RPMI8226 (cell line): ENCODE results near the gene CDKN2B.
"Not testable (repeated sequence)": the region's sequence is repeated elsewhere in the genome, so short reads cannot be mapped to it uniquely, and the experiment has no call there.

ENCODE experiments used
- DNase-seq: peaks from one replicate; pipeline ENCODE4 v3.0.0-alpha.2; 2015

CDKN2B gene, protein sequence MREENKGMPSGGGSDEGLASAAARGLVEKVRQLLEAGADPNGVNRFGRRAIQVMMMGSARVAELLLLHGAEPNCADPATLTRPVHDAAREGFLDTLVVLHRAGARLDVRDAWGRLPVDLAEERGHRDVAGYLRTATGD

DNA sequence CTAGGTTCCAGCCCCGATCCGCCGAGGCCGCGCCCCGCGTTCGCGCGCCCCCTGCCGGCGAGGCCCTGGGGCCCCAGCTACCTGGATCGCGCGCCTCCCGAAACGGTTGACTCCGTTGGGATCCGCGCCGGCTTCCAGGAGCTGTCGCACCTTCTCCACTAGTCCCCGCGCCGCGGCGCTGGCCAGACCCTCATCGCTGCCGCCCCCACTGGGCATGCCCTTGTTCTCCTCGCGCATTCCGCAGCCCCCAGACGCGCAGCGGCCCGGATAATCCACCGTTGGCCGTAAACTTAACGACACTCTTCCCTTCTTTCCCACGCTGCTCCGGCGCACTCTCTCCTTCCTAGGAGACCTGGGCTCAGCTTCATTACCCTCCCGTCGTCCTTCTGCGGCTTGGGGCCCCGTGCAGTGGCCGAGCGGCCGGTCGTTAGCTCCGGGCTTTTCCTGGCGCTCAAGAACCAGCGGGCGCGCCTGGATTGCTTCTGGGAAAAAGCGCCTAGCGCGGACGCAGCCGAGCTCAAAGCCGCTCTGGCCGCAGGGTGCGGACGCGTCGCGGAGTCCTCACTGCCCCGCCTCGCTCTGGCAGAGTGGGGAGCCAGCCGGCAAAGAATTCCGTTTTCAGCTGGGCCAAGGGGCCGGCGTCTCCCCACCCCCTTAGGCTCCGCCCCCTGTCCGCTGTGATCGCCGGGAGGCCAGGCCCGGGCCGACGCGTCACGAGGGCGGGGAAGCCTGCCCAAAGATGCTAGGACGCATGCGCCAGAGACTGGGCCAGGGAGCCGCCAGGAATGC lies at the start of gene CDKN2B:
Gene CDKN2B, minus strand, starts transcription at position 589 of the 789 bp plus-strand sequence. Its CDS starts 352 bp downstream, at position 237.
- peak; percentile 95 for DNase-seq

DNA sequence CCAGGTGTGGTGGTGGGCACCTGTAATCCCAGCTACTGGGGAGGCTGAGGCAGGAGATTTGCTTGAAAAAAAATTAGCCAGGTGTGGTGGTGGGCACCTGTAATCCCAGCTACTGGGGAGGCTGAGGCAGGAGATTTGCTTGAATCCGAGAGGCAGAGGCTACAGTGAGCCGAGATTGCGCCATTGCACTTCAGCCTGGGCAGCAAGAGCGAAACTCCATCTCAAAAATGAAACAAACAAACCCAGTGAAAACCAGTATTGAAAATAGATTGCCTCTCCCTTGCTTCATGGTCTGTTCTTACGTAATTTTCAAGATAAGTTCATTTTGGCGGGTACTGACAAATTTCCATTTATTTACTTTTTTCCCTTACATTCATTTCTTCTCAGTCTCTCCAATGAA lies 48.9 kb upstream of the CDKN2B start:
- not testable (repeated sequence) for DNase-seq

DNA sequence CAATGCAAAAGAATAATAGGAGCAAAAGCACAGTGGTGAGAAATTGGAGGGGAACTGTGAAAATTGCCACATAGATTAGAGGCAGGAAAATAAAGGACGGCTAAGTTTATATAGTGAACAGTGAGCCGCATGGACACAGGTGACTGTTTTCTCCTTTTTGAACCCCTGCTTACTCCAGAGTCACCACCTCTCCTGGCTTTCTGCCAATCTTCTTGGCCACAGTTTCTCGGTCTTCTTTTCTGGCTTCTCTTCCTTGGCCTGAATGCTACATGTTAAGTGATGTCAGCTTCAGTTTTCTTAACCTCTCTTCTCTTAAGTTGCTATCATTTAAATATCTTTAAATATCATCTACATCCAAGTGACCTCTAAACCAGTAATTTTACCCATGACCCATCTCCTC lies 47.3 kb upstream of the CDKN2B start:
- peak; percentile 66 for DNase-seq

DNA sequence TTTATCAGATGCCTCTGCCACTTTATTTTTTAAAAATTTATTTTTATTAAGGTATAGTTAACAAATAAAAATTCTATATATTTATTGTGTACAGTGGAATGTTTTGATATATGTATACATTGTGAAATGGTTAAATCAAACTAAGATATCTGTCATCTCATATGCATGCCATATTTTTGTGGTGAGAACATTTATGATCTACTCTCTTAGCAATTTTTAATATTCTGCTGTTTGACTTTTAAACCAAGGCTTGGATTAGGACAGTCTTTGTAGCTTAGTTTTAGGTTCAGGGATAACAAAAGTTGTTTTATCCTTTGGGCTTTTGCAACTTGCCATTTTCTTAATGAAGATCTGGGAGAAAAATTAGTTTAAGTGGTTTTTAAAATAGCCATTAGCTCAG lies 46.0 kb upstream of the CDKN2B start:
- no peak for DNase-seq

DNA sequence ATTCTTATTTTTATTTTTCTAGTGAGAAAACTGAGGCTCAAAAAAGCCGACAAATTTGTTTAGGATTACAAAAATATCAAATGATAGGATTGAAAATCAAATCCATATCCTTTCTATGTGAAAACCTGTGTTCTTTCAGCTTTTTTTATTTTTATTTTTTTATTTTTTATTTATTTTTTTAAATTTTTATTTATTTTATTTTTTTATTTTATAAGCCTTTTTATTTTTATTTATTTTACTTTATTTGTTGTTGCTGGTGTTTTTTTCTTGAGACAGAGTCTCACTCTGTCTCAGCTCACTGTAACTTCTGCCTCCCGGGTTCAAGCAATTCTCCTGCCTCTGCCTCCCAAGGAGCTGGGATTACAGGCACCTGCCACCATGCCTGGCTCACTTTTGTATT lies 45.4 kb upstream of the CDKN2B start:
- no peak for DNase-seq

DNA sequence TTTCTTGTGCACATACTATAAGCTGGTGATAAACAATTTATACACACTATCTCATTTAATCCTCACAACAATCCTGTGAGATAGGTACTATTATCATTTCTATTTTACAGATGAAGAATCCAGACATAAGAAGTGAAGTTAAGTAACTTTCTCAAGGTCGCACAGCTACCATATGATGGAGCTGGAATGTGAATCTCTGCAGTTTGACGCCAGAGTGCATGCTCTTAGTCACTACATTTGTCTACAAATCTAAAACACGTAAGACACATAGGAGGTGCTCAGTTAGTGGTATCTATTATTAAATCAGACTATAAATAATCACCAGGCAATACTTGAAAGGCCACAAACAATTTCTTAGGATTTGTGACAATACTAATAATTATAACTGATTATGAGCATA lies 45.0 kb upstream of the CDKN2B start:
- no peak for DNase-seq

DNA sequence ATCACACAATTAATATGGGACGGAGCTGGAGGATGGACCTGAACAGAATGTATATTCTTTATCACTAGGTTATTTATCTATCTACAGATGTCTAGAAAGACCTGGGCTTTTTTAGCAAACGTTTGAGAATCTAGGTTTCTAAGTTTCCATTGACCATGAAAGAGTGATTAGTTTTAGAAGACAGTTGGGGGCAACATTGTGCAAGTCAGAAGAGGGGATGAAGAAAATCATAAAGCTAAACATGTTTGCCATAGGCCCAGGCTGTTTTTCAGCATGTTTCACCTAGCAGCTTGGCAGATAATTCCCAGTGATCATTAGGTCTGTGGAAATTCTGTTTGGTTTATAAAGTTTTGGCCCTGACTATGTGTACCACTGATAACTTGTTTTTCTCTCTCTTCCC lies 44.1 kb upstream of the CDKN2B start:
- DNase-seq, result no peak

DNA sequence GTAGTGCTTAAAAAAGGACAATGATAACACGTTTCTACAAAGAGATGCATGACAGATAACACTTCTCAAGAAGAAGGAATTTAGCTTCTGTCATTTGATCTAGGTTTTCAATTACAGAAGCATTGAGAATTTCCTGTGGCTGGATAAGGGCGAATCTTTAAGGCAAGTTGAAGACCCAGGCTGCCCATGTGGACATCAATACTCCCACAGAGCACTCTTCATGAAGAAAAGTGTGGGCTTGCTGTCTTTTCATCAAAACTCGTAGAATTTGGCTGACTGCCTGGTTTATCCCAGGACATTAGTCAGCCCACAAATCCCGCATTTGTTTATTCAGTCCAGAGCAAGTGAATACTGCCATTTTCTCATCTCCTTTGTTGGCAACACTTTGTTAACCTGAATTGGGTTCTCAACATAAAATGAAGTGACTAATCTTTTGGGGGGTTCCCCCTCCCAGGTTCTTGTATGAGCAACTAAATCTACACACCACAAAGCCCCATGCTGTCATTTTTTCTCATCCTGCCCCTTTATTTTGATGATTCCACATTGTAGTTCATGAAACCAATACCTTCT lies 43.4 kb upstream of the CDKN2B start:
- DNase-seq, result no peak

DNA sequence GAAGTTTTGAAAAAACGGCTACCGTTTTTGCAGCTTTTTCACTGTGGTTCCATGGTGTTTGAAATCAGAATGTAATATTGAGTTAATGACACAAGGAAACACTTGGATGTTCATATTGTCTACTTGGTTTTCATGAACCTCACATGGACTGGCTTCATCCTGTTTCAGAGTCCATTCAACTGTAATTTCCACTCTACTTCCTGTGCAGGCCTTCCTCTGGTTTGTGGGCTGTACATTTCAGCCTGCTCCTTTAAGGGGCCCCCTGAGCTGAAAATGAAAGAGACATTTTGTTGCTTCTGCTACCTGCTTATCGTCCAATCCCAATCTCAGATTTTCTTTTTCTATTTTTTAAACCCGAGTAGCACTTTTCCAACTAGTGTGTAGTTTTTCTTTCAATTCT lies 41.8 kb upstream of the CDKN2B start:
- DNase-seq, result no peak

DNA sequence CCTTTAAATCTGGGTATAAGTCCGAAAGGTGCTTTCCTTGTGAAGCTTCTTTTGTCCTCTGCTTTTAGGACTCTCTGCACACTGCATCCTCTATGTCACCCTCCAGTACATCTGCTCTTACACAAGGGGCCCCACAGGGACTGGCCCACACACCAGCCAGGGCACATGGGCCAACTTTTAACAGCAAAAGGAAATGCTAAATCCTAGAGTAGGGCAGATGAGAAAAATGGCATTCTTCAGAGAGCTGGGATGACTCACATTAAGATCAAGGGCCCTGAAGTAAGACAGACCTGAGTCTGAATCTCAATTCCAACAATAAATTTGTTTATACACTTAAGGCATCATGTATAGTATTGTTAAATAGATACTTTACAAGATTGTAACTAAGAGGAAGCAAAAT lies 40.3 kb upstream of the CDKN2B start:
- DNase-seq, result no peak

DNA sequence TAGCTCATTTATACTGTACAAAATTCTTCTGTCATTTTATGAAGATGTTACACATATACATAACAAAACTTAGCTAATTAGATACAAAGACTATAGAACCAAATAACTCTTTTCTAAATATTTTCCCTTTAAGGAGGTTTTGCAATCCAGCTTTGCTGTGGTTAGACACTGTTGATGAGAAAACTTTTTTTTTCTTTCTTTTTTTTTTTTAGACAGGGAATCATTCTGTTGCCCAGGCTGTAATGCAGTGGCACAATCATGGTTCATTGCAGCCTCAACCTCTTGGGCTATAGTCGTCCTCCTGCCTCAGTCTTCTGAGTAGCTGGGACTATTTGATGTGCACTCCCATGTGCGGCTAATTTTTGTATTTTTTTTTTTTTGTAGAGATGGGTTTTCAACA lies 38.5 kb upstream of the CDKN2B start:
- no peak for DNase-seq

DNA sequence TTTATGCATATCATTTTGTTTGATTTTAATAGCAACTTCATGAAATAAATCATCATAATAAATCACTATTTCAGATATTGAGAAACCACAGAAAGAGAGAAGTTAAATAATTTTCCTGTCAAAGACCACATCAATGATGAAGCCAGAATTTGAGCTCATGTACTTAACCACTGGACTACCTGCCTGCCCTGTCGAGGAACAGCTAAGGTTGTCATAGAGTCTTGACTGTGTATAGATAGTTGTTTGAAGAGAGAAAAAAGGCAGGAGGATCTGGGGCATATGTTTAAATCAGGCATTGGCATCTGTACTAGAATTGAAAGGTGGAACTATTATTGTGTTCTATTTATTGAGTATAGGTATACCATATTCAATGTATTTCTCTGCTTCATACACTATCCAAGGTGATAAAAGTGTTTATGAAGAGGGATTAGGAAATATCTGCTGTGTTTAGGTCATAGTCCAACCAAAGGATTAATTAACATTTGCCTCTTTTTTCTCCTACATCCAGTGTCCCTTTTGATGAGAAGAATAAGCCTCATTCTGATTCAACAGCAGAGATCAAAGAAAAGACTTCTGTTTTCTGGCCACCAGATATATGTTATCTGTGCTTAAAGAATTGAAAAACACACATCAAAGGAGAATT lies 37.3 kb upstream of the CDKN2B start:
- DNase-seq, result no peak

DNA sequence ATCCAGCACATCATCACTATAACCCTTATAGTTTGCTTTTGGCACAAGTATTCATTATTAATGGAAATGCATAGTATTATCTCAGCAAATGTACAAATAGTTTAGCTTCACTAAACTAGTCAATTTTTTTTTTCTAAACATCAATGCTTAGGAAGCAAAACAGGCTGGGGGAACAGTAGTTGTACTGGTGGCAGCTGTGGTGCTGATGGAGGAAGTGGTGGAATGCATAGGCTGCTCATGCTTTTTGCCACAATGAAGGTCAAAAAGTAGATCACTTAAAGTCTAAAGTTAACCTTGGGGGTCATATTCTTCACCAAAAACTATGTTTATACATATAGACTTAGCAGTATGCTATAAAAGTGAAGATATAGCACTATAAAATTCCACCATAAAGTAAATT lies 36.3 kb upstream of the CDKN2B start:
- no peak for DNase-seq

DNA sequence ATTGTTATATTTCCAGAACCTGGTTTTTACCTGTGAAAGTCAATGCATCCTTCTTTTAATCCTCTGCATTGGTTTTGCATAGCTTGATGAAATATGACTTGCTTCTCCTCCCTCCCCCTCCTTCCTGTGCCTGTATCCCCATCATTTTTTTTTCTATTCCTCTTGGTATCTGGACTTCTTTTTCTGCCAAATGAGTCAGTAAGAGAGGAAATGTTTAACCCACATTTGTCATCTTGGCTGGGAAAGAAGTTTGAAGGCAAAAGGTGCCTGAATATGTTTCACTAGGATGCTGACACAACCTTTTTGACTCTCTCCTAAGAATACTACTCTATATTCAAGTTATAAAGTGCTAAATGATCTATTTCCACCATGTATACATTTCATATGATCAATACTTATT lies 35.5 kb upstream of the CDKN2B start:
- no peak for DNase-seq

DNA sequence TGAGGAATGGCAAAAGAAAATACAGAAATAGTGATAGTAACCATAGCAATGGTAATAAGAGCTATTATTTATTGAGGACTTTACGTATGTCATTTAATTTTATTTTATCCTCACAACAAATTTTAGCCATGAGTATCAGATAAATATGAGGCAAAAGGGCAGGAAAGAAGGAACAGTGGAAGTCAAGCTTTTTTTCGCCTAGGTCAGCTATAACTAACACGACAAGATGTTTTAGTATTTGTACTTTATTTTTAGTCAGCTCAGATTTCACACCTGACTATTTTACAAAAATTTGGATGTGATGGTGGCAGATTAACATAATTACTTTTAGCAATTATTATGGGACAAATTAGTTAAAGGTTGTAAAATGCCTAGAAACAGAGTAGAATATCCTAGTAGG lies 34.8 kb upstream of the CDKN2B start:
- no peak for DNase-seq

DNA sequence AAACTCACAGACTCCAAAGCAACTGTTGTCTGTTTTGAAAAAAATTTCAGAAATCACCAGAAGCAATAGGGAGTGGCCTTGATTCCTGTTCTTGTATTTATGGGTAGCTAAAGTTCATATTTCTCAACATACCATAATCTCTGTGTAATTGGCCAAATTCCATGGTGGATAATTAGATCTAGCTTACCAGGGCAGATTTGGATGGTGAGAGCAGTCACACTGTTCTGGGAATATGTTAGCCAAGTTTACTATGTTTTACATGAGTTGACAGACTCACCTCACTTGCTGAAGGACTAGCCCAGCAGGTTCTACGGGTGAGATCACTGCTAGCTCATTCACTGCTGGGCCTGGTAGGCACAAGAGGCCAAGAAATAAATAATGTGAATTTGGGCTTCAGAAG lies 32.7 kb upstream of the CDKN2B start:
- no peak for DNase-seq

DNA sequence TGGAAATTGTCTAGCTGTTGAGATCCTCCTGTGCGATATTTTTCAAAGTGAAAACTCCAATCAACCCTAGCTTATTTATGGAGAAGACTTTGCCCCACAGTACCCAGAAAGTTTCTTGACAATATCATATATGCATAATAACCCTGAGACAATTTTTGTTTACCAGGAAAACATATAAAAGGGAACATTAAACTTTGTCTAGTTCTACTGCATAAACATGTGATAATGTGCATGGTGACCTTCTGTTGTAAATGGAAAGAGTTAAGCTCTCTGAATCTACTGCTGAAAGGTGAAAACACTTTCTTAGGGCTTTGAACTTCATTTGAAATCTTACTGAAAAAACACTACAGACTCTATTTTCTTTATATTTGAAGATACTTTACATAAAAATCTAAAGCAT lies 32.2 kb upstream of the CDKN2B start:
- no peak for DNase-seq

DNA sequence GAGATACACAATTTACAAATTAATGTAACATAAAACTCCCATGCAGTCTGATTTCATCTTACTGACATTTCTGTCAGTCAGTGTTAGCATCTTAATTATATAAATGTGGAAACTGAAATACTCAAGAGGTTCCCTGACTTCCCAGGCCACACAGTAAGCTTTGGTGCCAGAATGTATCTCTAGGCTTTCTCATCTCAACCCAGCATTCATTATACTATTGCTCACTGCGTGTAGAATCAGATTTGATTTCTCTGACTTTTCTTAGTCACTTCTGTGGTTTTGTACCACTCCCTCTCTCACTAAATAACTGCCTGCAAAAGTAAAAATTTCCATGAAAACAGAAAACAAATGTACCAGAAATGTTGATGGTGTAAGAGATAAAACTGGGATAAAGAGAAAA lies 31.7 kb upstream of the CDKN2B start:
- no peak for DNase-seq

DNA sequence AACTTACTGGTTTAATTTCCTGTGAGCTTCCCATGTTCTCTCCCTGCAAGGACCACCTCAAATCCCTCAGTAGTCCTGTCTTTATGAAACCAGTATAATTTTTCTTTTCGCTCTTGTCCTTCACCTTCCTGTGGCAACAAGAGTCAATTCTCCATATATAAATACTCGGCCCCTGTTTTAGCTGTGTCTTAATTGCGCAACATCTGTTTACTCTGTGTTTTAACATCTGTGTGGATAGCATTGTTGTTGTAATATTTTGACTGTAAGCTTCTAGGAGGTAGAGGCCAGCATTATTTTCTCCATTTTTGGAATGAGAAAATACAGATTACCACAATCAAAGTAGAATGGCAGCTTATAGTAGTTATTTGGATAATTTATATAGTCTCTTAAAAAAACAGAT lies 30.2 kb upstream of the CDKN2B start:
- no peak for DNase-seq

DNA sequence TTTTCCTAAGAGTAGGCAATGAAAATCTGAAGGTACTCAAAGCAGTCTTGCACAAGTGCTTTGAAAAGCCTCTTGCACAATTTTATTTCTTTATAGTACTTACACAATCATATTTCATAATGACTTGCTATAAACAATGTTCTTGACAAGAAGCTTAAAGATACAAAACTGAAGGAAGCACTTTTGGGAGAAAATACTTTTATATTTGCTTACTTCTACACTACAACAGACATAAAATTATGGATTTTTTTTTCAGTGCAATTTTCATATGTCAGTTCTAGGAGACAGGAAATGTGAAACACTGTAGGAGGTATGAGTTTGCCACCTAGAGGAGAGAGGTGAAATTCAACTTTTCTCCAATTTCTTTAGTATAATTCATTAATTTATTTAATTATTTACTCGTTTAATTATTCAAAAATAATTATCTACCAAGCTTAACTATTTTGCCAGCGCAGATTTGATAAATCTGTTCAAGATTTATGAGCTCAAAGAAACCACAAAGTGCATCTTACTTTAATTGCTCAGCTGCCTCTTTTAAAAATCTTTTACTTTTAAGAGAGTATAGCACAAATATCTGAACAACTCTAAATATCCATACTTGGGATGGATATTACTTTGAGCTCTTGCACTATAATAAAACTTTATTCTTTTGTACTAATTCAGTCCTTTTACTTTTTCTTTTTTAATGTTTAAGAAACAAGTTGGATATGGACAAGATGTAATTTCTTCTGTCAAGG lies 29.0 kb upstream of the CDKN2B start:
- peak; percentile 39 for DNase-seq

DNA sequence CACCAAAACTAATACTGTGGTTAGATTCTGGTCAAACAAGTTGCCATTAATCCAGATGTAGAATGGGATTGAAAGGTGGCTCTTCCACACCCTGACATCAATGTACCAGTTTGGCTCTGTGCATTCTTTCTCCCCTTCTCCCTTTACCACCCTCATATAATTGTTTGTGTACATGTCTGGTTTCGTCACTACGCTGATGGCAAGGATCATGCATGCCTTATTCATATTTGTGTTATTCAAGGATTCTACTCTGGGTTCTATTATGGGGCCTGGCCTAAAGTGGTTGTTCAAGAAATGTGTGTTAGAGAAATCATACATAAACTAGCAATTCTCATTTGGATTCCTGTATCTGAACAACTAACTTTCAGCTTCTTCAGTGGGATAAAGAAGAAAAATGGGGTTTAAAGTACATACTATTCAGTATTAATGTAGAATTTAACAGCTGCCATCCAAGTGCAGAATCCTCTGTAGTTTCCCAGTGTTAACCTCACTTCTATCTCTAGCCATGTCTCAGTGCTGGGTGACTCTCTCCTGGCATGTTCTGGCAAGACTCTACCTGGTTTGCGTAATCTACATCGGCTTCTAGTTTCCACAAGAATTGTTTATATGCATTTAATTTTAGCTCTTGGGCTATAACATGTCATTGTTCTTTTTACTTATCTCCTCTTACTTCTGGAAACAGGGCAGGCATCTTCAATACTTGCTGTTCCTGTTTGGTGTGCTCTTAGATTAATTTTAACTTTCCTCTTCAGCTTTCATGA lies 27.9 kb upstream of the CDKN2B start:
- no peak for DNase-seq

DNA sequence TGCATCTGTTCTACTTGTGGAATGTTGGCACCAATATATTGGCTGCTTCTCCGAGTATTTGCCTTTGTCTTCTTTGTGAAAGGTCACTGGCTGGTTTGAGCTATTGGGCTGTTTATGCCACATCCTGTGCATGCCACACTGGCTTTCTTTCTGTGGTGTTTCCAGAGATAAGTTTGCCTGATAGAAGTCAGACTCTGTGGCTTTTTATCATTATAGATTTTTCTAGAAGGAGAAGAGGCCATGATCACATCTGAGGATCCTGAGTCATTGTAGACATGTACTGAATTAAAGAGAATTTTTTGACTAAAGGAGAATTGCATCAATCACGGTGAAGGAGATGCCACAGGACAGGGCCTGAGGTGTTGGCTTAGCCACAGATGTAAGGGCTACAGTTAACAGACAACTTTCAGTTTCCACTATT lies 26.5 kb upstream of the CDKN2B start:
- no peak for DNase-seq
